HEK293T (cell line): ENCODE data around the gene MMP1.

ENCODE experiments used
- CTCF ChIA-PET: fragments of 350-600 bp; formaldehyde crosslinking; extraction: SDS; loops from one replicate; lab custom pipeline; 2021; ENCODE audit warnings: antibody characterized with exemption, inconsistent platforms; lab: Yijun Ruan, JAX
- POLR2A ChIA-PET: fragments of 350-600 bp; formaldehyde crosslinking; extraction: SDS; loops from one replicate; lab custom pipeline; 2020; ENCODE audit warnings: antibody characterized with exemption, inconsistent platforms; lab: Yijun Ruan, JAX
- DNase-seq: peaks from one replicate; pipeline ENCODE4 v3.0.0; 2012; ENCODE audit warnings: mixed read lengths; ENCODE audit errors: extremely low spot score
- ARNT ChIP-seq: fragments of 450-650 bp; IDR thresholded peaks from 2 replicates; pipeline ENCODE4 v1.6.1; 2017; ENCODE audit warnings: mild to moderate bottlenecking
- BHLHE40 ChIP-seq: fragments of 450-650 bp; IDR thresholded peaks from 2 replicates; pipeline ENCODE4 v1.6.1; 2016; ENCODE audit warnings: mild to moderate bottlenecking, moderate library complexity, borderline replicate concordance
- CTBP1 ChIP-seq: fragments of 450-650 bp; IDR thresholded peaks from 2 replicates; pipeline ENCODE4 v1.6.1; 2016; ENCODE audit warnings: borderline replicate concordance
- ELF4 ChIP-seq: fragments of 450-650 bp; IDR thresholded peaks from 2 replicates; pipeline ENCODE4 v1.6.1; 2017; ENCODE audit warnings: antibody characterized with exemption
- FOXA1 ChIP-seq: fragments of 450-650 bp; IDR thresholded peaks from 2 replicates; pipeline ENCODE4 v1.6.1; 2016; ENCODE audit warnings: mild to moderate bottlenecking
- FOXK2 ChIP-seq: fragments of 450-650 bp; IDR thresholded peaks from 2 replicates; pipeline ENCODE4 v1.6.1; 2016; ENCODE audit warnings: mild to moderate bottlenecking
- FOXM1 ChIP-seq: fragments of 450-650 bp; IDR thresholded peaks from 2 replicates; pipeline ENCODE4 v1.6.1; 2017; ENCODE audit warnings: mild to moderate bottlenecking, borderline replicate concordance
- HDGF ChIP-seq: fragments of 450-650 bp; IDR thresholded peaks from 2 replicates; pipeline ENCODE4 v1.6.1; 2017; ENCODE audit warnings: antibody characterized with exemption, borderline replicate concordance
- L3MBTL2 ChIP-seq: fragments of 450-650 bp; conservative IDR thresholded peaks from 2 replicates; pipeline ENCODE4 v1.6.1; 2016; ENCODE audit warnings: mild to moderate bottlenecking
- LEF1 ChIP-seq: fragments of 450-650 bp; IDR thresholded peaks from 2 replicates; pipeline ENCODE4 v1.6.1; 2017; ENCODE audit warnings: mild to moderate bottlenecking, borderline replicate concordance
- NFRKB ChIP-seq: fragments of 450-650 bp; IDR thresholded peaks from 2 replicates; pipeline ENCODE4 v1.6.1; 2016; ENCODE audit warnings: mild to moderate bottlenecking, moderate library complexity
- PKNOX1 ChIP-seq: fragments of 450-650 bp; IDR thresholded peaks from 2 replicates; pipeline ENCODE4 v1.6.1; 2016
- SP1 ChIP-seq: fragments of 450-650 bp; IDR thresholded peaks from 2 replicates; pipeline ENCODE4 v1.6.1; 2017
- SUZ12 ChIP-seq: fragments of 450-650 bp; IDR thresholded peaks from 2 replicates; pipeline ENCODE4 v1.6.1; 2016; ENCODE audit warnings: mild to moderate bottlenecking
- TARDBP ChIP-seq: fragments of 450-650 bp; IDR thresholded peaks from 2 replicates; pipeline ENCODE4 v1.6.1; 2016
- ZNF384 ChIP-seq: fragments of 450-650 bp; IDR thresholded peaks from 2 replicates; pipeline ENCODE4 v1.6.1; 2016

MMP1 gene

GRCh38 chr11:102800767-102801166 lies 2.8 kb upstream of the MMP1 start:
- ChIA-PET POLR2A (no interaction called here), CTCF (no interaction called here)
- TF ChIP-seq L3MBTL2, result no peak
- no peak for TF ChIP-seq CTBP1
- TF ChIP-seq PKNOX1, result no peak
- no peak for TF ChIP-seq BHLHE40
- no peak for TF ChIP-seq ZNF384
- TF ChIP-seq NFRKB, result no peak
- no peak for TF ChIP-seq SUZ12
- TF ChIP-seq ELF4, result no peak
- TF ChIP-seq LEF1, result no peak
- no peak for TF ChIP-seq TARDBP
- TF ChIP-seq ARNT, result no peak
- DNase-seq, result no peak

GRCh38 chr11:102799681-102800340 lies 1.9 kb upstream of the MMP1 start:
- POLR2A ChIA-PET, result no interaction called here
- TF ChIP-seq ZNF384 (no peak), LEF1 (no peak), TARDBP (no peak)
- CTCF ChIA-PET, result no interaction called here
- DNase-seq, result no peak

- ChIA-PET CTCF (no interaction called here), POLR2A (no interaction called here)
- TF ChIP-seq ELF4, result no peak
- no peak for TF ChIP-seq HDGF
- no peak for TF ChIP-seq TARDBP
- TF ChIP-seq FOXK2, result no peak
- no peak for TF ChIP-seq NFRKB
- no peak for TF ChIP-seq L3MBTL2
- TF ChIP-seq SUZ12, result no peak
- no peak for TF ChIP-seq CTBP1
- DNase-seq, result peak; percentile 53
Observed at GRCh38 chr11:102794382-102794781, 3.6 kb downstream of the MMP1 start.

- ChIA-PET POLR2A (no interaction called here), CTCF (no interaction called here)
- no peak for TF ChIP-seq LEF1
- TF ChIP-seq PKNOX1, result no peak
- TF ChIP-seq SUZ12, result no peak
- no peak for DNase-seq
Observed at GRCh38 chr11:102793677-102794290, 4.2 kb downstream of the MMP1 start.

- no peak for DNase-seq
- POLR2A ChIA-PET, result no interaction called here
- CTCF ChIA-PET, result no interaction called here
- TF ChIP-seq CTBP1 (no peak), BHLHE40 (no peak)
Observed at GRCh38 chr11:102792604-102793003, 5.4 kb downstream of the MMP1 start.

GRCh38 chr11:102791271-102792036 lies 6.5 kb downstream of the MMP1 start:
- ChIA-PET CTCF (no interaction called here), POLR2A (no interaction called here)
- TF ChIP-seq FOXM1 (no peak), NFRKB (no peak), SP1 (no peak), BHLHE40 (no peak), LEF1 (no peak), SUZ12 (no peak), FOXA1 (no peak), TARDBP (no peak), ZNF384 (no peak), HDGF (no peak)
- DNase-seq, result no peak

- no peak for DNase-seq
- TF ChIP-seq ARNT, result no peak
- TF ChIP-seq FOXA1, result no peak
- no peak for TF ChIP-seq ZNF384
- no peak for TF ChIP-seq BHLHE40
- no peak for TF ChIP-seq SUZ12
- TF ChIP-seq ELF4, result no peak
- TF ChIP-seq CTBP1, result no peak
- no peak for TF ChIP-seq FOXM1
- TF ChIP-seq PKNOX1, result no peak
- TF ChIP-seq TARDBP, result no peak
- TF ChIP-seq L3MBTL2, result no peak
- no peak for TF ChIP-seq FOXK2
- TF ChIP-seq HDGF, result no peak
- TF ChIP-seq NFRKB, result no peak
- TF ChIP-seq LEF1, result no peak
- no peak for TF ChIP-seq SP1
- POLR2A ChIA-PET, result no interaction called here
- CTCF ChIA-PET, result no interaction called here
Observed at GRCh38 chr11:102788334-102788995, 9.5 kb downstream of the MMP1 start.
